ENCODE measurements around the gene CDKAL1.

CDKAL1 gene

DNA sequence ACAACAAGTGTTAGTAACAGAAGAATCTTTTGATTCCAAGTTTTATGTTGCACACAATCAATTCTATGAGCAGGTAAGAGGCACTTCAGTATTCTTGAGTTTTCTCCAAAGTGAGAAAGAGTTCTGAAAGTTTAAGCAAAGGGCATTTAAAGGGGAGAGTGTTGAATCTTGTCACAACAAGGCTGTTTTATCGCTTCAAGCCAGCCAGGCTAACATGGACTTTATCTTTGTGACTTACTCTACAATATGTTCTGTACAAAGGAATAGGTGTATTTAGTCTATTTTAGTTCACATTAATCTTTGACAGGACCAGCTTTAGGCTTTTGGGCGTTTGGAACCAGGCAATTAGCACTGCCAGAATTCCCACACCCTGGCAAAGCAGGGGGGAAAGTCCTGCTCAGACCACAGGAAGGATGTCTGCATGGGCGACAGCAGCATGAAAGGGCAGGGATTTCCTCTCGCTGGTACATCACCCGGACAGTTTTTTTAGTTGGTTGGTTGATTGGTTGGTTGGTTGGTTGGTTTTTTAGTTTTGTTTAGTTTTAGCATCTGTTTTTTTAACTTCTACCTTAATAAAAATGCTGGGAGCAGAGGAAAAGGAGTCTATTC lies 663.9 kb downstream of the CDKAL1 start:
- Histone ChIP-seq H3K4me1 (ENCODE audit: control insufficient read depth, insufficient read depth, low read depth, low read length) (peaks cover 7% of the 10 kb centered on the region), H2BK12ac (ENCODE audit: low read length in 2 of 2) (no peak overlapping the region), H3K36me3 (ENCODE audit: control insufficient read depth in 1 of 2, insufficient read depth in 2 of 2, low read depth in 1 of 2, low read length in 2 of 2) (no peaks in the 10 kb centered on the region), H3K27me3 (ENCODE audit: control insufficient read depth in 1 of 2, insufficient read depth in 1 of 2, low read length in 2 of 2) (no peaks in the 10 kb centered on the region), H4K91ac (ENCODE audit: low read length) (no peak overlapping the region), H2AK5ac (ENCODE audit: low read length, severe bottlenecking) (no peak overlapping the region), H3K27ac (ENCODE audit: low read length, poor library complexity, severe bottlenecking) (no peak overlapping the region), H3K14ac (ENCODE audit: low read length in 2 of 2) (no peak overlapping the region), H3K4ac (ENCODE audit: low read depth in 1 of 2, low read length in 2 of 2) (no peak overlapping the region), H3K23ac (ENCODE audit: low read length in 2 of 2) (no peak overlapping the region), H2BK120ac (ENCODE audit: low read depth, low read length) (no peak overlapping the region), H3K9ac (ENCODE audit: low read length) (no peak overlapping the region), H3K4me3 (ENCODE audit: insufficient read depth in 1 of 2, low read depth in 1 of 2, low read length in 2 of 2) (no peak overlapping the region), H2BK15ac (ENCODE audit: low read depth, poor library complexity, severe bottlenecking) (peak overlapping the region; percentile 15), H3K9me3 (ENCODE audit: control insufficient read depth, low read length) (no peaks in the 10 kb centered on the region), H2BK5ac (ENCODE audit: low read depth, low read length, poor library complexity, severe bottlenecking) (no peak overlapping the region), H3K18ac (ENCODE audit: low read depth in 1 of 2, low read length in 2 of 2) (peak overlapping the region in 1 of 2 experiments; percentile 11), H2AFZ (ENCODE audit: low read depth, low read length) (no peak overlapping the region), H3K4me2 (ENCODE audit: low read length, poor library complexity, severe bottlenecking) (no peak overlapping the region), H3K79me1 (replicated peaks; ENCODE audit: low read length, poor library complexity, severe bottlenecking) (no peaks in the 10 kb centered on the region), H4K8ac (ENCODE audit: low read length) (no peak overlapping the region)
- DNase-seq = no peak
- 92% methylated on average over 4 of the region's 5 CpGs for WGBS

DNA sequence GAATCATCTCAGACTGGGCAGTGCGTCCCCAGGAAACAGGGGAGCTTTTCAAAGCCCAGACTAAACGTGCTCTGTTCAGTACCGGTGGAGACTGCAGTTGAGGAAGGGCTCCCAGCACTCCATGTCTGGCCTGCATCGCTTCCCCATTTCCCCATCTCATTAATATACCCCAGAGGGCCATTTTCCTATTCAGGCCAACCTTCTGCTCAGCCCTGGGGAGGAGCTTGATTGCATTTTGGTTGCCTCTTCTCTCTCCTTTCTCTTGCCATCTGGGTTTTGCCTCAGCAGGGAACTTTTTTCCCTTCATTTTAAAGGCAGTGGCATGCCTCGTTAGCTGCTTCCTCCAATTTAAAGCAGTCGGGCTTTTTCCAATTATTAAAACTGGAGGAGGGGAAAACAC lies 665.0 kb downstream of the CDKAL1 start:
- Histone ChIP-seq H2BK12ac (ENCODE audit: low read length in 2 of 2) (no peak overlapping the region), H3K9me3 (ENCODE audit: control insufficient read depth, low read length) (no peaks in the 10 kb centered on the region), H3K36me3 (ENCODE audit: control insufficient read depth in 1 of 2, insufficient read depth in 2 of 2, low read depth in 1 of 2, low read length in 2 of 2) (no peaks in the 10 kb centered on the region), H3K23ac (ENCODE audit: low read length in 2 of 2) (no peak overlapping the region), H2AFZ (ENCODE audit: low read depth, low read length) (no peak overlapping the region), H4K8ac (ENCODE audit: low read length) (no peak overlapping the region), H3K4me3 (ENCODE audit: insufficient read depth in 1 of 2, low read depth in 1 of 2, low read length in 2 of 2) (no peak overlapping the region), H4K91ac (ENCODE audit: low read length) (no peak overlapping the region), H3K4me2 (ENCODE audit: low read length, poor library complexity, severe bottlenecking) (no peak overlapping the region), H2BK120ac (ENCODE audit: low read depth, low read length) (no peak overlapping the region), H3K27me3 (ENCODE audit: control insufficient read depth in 1 of 2, insufficient read depth in 1 of 2, low read length in 2 of 2) (no peaks in the 10 kb centered on the region), H2AK5ac (ENCODE audit: low read length, severe bottlenecking) (no peak overlapping the region), H3K4ac (ENCODE audit: low read depth in 1 of 2, low read length in 2 of 2) (no peak overlapping the region), H2BK15ac (ENCODE audit: low read depth, poor library complexity, severe bottlenecking) (peak overlapping the region; percentile 86), H3K4me1 (ENCODE audit: control insufficient read depth, insufficient read depth, low read depth, low read length) (peaks cover 7% of the 10 kb centered on the region), H3K79me1 (replicated peaks; ENCODE audit: low read length, poor library complexity, severe bottlenecking) (no peaks in the 10 kb centered on the region), H3K14ac (ENCODE audit: low read length in 2 of 2) (no peak overlapping the region), H3K18ac (ENCODE audit: low read depth in 1 of 2, low read length in 2 of 2) (no peak overlapping the region), H3K9ac (ENCODE audit: low read length) (no peak overlapping the region), H2BK5ac (ENCODE audit: low read depth, low read length, poor library complexity, severe bottlenecking) (no peak overlapping the region), H3K27ac (ENCODE audit: low read length, poor library complexity, severe bottlenecking) (no peak overlapping the region)
- 60% methylated on average over 6 of the region's 6 CpGs for WGBS
- no peak for DNase-seq

DNA sequence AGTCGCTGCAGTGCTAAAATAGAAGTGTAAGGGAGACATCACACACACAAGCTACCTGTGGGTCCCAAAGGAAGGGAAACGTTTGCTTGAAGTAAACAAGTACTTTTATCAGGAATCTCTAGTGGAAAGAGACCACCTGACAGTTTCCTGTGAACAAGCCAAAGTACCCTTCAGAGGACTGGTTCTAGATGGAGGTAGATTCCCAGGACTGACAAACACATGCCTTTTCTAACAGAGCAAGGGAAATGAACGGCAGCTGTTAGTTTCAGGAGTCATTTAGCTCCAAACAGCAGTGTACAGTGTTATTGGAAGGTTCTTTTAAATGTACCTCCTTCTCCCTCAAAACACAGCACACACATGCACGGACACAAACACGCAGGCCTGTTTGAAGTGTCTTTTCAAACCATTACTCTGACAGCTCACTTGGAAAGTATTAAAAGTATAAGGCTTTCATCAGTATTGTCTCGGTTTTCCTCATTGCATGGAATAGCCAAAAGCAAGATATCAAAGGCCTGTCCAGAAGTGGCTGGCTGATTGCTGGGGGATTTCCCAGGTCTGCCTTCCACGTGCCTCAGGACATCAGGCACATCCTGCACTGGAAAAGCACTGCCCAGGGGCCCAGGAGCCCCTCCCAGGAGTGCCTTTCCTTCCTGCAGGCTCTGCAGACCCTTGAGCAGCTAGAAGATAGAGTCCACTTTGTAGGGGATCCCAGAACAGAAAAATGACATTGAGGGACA lies 666.0 kb downstream of the CDKAL1 start:
- Histone ChIP-seq H2BK5ac (ENCODE audit: low read depth, low read length, poor library complexity, severe bottlenecking) (no peak overlapping the region), H3K4me1 (ENCODE audit: control insufficient read depth, insufficient read depth, low read depth, low read length) (peaks cover 7% of the 10 kb centered on the region), H3K27me3 (ENCODE audit: control insufficient read depth in 1 of 2, insufficient read depth in 1 of 2, low read length in 2 of 2) (no peaks in the 10 kb centered on the region), H4K91ac (ENCODE audit: low read length) (no peak overlapping the region), H3K79me1 (replicated peaks; ENCODE audit: low read length, poor library complexity, severe bottlenecking) (no peaks in the 10 kb centered on the region), H3K4ac (ENCODE audit: low read depth in 1 of 2, low read length in 2 of 2) (no peak overlapping the region), H3K9me3 (ENCODE audit: control insufficient read depth, low read length) (no peaks in the 10 kb centered on the region), H2AFZ (ENCODE audit: low read depth, low read length) (no peak overlapping the region), H3K18ac (ENCODE audit: low read depth in 1 of 2, low read length in 2 of 2) (peak overlapping the region in 1 of 2 experiments; percentile 6), H2AK5ac (ENCODE audit: low read length, severe bottlenecking) (no peak overlapping the region), H3K23ac (ENCODE audit: low read length in 2 of 2) (no peak overlapping the region), H3K4me2 (ENCODE audit: low read length, poor library complexity, severe bottlenecking) (no peak overlapping the region), H2BK15ac (ENCODE audit: low read depth, poor library complexity, severe bottlenecking) (no peak overlapping the region), H2BK12ac (ENCODE audit: low read length in 2 of 2) (no peak overlapping the region), H3K4me3 (ENCODE audit: insufficient read depth in 1 of 2, low read depth in 1 of 2, low read length in 2 of 2) (no peak overlapping the region), H4K8ac (ENCODE audit: low read length) (no peak overlapping the region), H3K27ac (ENCODE audit: low read length, poor library complexity, severe bottlenecking) (no peak overlapping the region), H2BK120ac (ENCODE audit: low read depth, low read length) (no peak overlapping the region), H3K9ac (ENCODE audit: low read length) (no peak overlapping the region), H3K36me3 (ENCODE audit: control insufficient read depth in 1 of 2, insufficient read depth in 2 of 2, low read depth in 1 of 2, low read length in 2 of 2) (no peaks in the 10 kb centered on the region), H3K14ac (ENCODE audit: low read length in 2 of 2) (no peak overlapping the region)
- WGBS = 61% methylated on average over 6 of the region's 7 CpGs
- peak; percentile 7 for DNase-seq

DNA sequence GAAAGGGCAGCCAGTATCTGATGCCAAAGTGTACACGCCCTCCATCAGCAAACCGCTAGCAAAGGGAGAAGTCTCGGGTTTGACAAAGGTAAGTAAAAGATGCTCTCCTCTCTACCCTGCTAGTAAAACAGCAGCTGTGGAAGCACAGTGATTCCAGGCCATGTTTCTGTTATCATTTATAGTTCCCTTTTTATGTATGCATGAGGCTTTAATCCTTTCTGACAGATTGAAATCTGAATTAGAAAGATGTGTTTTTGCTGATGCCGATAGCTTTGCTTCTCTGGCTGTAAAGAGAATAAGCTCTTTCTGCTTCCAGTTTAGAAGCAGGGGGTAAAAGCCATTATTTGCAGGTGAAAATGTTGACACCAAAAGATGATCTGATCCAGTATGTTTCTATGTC lies 666.9 kb downstream of the CDKAL1 start:
- no peak overlapping the region for H4K8ac ChIP-seq (ENCODE audit: low read length)
- H3K23ac ChIP-seq (ENCODE audit: low read length in 2 of 2) = no peak overlapping the region
- H3K27me3 ChIP-seq (ENCODE audit: control insufficient read depth in 1 of 2, insufficient read depth in 1 of 2, low read length in 2 of 2) = no peaks in the 10 kb centered on the region
- H2AFZ ChIP-seq (ENCODE audit: low read depth, low read length) = no peak overlapping the region
- H3K4ac ChIP-seq (ENCODE audit: low read depth in 1 of 2, low read length in 2 of 2) = no peak overlapping the region
- no peaks in the 10 kb centered on the region for H3K79me1 ChIP-seq (replicated peaks; ENCODE audit: low read length, poor library complexity, severe bottlenecking)
- peaks cover 7% of the 10 kb centered on the region for H3K4me1 ChIP-seq (ENCODE audit: control insufficient read depth, insufficient read depth, low read depth, low read length)
- H2BK12ac ChIP-seq (ENCODE audit: low read length in 2 of 2) = no peak overlapping the region
- H3K9me3 ChIP-seq (ENCODE audit: control insufficient read depth, low read length) = no peaks in the 10 kb centered on the region
- no peak overlapping the region for H2BK15ac ChIP-seq (ENCODE audit: low read depth, poor library complexity, severe bottlenecking)
- 73% methylated on average over 4 of the region's 4 CpGs for WGBS
- no peak overlapping the region for H2BK120ac ChIP-seq (ENCODE audit: low read depth, low read length)
- H3K27ac ChIP-seq (ENCODE audit: low read length, poor library complexity, severe bottlenecking) = no peak overlapping the region
- H3K9ac ChIP-seq (ENCODE audit: low read length) = no peak overlapping the region
- H3K14ac ChIP-seq (ENCODE audit: low read length in 2 of 2) = no peak overlapping the region
- no peaks in the 10 kb centered on the region for H3K36me3 ChIP-seq (ENCODE audit: control insufficient read depth in 1 of 2, insufficient read depth in 2 of 2, low read depth in 1 of 2, low read length in 2 of 2)
- no peak overlapping the region for H4K91ac ChIP-seq (ENCODE audit: low read length)
- no peak overlapping the region for H2BK5ac ChIP-seq (ENCODE audit: low read depth, low read length, poor library complexity, severe bottlenecking)
- no peak overlapping the region for H3K4me3 ChIP-seq (ENCODE audit: insufficient read depth in 1 of 2, low read depth in 1 of 2, low read length in 2 of 2)
- H3K18ac ChIP-seq (ENCODE audit: low read depth in 1 of 2, low read length in 2 of 2) = no peak overlapping the region
- no peak overlapping the region for H2AK5ac ChIP-seq (ENCODE audit: low read length, severe bottlenecking)
- DNase-seq = no peak
- H3K4me2 ChIP-seq (ENCODE audit: low read length, poor library complexity, severe bottlenecking) = no peak overlapping the region

Measured in mesenchymal stem cell (in vitro differentiated cells and primary cell).